Retinal pigment epithelial cell (primary cell): ENCODE measurements around the gene PADI3.

Experiments used
- DNase-seq: peaks from one replicate; pipeline ENCODE4 v3.0.0-alpha.2; 2010; ENCODE audit warnings: low read depth
- H3K4me3 ChIP-seq: 2 replicates; pipeline ENCODE4 v1.5.1; 2011; ENCODE audit warnings: mild to moderate bottlenecking, low read length, control low read depth, moderate library complexity
- CTCF ChIP-seq: conservative IDR thresholded peaks from 2 replicates; pipeline ENCODE4 v1.5.1; 2011; ENCODE audit warnings: low read depth, low read length, control low read depth, inconsistent platforms

PADI3 gene

GRCh38 chr1:17307946-17308345 is 59.0 kb downstream of the PADI3 start, which contains the start of gene PADI4:
TSS of gene PADI4 (plus strand) at chr1:17308197. CDS start at chr1:17308223, 26 bp downstream.
- DNase-seq, result no peak
- no peak for TF ChIP-seq CTCF
- no peak within 1 kb of the TSS for H3K4me3 ChIP-seq

DNA sequence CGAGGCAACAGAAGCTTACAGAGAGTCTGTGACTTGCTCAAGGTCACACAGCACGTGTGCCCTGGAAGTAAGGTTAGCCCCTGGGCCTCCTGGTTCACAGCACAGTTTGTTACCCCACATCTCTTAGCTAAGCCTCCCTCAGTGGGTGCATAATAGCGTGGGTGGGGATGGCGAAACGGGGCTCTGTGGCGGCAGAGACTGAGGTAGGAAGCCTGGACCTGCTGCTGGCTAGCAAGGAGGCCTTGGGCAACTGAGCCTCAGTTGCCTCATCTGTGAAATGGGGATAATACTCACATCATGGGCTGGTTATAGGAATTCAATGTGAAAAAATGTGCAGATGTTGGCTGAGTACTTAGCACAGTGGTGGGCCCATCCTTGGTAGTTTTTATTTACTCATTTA is 59.7 kb downstream of the PADI3 start:
- H3K4me3 ChIP-seq, result no peak overlapping the region
- no peak for DNase-seq
- no peak for TF ChIP-seq CTCF

DNA sequence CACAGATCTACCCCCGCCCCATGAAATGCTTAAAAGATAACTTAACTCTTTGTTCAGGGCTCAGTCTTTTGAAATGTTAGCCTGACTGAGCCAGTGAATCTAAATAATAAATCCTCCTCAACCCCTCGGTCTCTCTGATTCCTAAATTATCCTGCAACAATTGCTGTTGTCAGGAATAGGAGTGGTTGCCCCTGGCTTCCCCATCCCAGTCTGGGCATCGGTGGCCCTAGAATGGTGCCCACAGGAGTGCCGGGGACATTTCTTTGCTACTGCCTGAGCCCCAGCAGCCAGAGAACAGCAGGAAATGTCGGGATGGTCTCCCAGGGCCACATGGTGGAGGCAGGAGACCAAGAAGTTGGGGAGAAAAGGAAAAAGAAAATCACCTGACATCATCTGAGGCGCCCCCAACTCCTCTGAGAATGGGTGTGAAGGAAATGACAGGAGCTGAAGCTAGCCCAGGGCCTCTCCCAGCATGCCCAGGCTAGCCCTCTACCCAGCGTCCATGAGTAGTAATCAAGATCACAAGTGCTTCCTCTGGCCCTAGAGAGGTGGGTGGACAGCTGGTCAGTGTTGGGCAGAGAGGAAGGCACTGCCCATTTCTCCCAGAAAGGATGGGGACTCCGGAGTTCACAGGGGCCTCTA is 60.6 kb downstream of the PADI3 start:
- H3K4me3 ChIP-seq, result no peak overlapping the region
- no peak for DNase-seq
- TF ChIP-seq CTCF, result no peak

GRCh38 chr1:17310068-17310640 is 61.3 kb downstream of the PADI3 start:
- no peak for DNase-seq
- no peak overlapping the region for H3K4me3 ChIP-seq
- no peak for TF ChIP-seq CTCF

- H3K4me3 ChIP-seq, result no peak overlapping the region
- DNase-seq, result no peak
- TF ChIP-seq CTCF, result no peak
Measured at GRCh38 chr1:17313530-17314309, 64.8 kb downstream of the PADI3 start.

DNA sequence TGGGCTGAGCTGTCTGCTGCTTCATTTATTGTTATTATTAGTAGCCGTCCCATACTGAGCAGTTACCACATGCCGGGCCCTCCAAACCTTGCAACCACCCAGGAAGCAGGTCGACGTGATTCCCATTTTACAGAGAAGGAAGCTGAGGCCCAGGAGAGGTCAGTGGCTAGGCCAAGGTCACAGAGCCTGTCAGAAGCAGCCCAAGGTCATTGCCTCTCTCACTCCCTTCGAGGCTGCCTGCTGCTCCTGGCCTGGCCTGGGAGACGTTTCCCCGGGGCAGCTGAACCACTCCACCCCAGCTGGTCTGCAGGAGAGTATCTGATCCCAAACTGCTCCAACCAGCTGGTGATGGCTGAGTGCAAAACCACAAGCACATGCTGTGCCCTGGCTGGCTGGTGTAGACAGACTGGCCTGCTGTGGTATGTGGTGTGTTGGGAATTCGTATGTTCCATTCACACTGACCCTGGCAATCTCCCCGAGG is 65.6 kb downstream of the PADI3 start:
- no peak for DNase-seq
- TF ChIP-seq CTCF, result no peak
- H3K4me3 ChIP-seq, result no peak overlapping the region
